B cell (primary cell): ENCODE results near the gene CASP8AP2.

Source experiments
- CTCF ChIP-seq: fragments of 200-600 bp; IDR thresholded peaks from one replicate; pipeline ENCODE4 v1.8.0; 2022; ENCODE audit warnings: antibody characterized with exemption, mild to moderate bottlenecking
- EZH2 ChIP-seq: IDR thresholded peaks from 2 replicates; pipeline ENCODE4 v1.6.1; 2012; ENCODE audit warnings: borderline replicate concordance, low read depth, mild to moderate bottlenecking, moderate library complexity, low read length; ENCODE audit not compliant: insufficient read depth, poor library complexity, severe bottlenecking

GRCh38 chr6:89840538-89840937 is 10.9 kb downstream of the CASP8AP2 start:
- TF ChIP-seq CTCF: no peak
- no peak for TF ChIP-seq EZH2
